Loucy (cell line): ENCODE results near the gene SMPD4.
"Not testable (repeated sequence)": the region's sequence is repeated elsewhere in the genome, so short reads cannot be mapped to it uniquely, and the experiment has no call there.

Experiments
- H2AFZ ChIP-seq: fragments of 200-600 bp; sonication (generic); 2 replicates; pipeline ENCODE4 v1.6.0; 2016; ENCODE audit warnings: antibody characterized with exemption, mild to moderate bottlenecking, low read length, moderate library complexity
- H3F3A ChIP-seq: fragments of 200-600 bp; 2 replicates; pipeline ENCODE4 v1.6.0; 2016; ENCODE audit warnings: antibody characterized with exemption, low read depth, mild to moderate bottlenecking
- H3K27me3 ChIP-seq: fragments of 200-600 bp; sonication (generic); 2 replicates; pipeline ENCODE4 v1.6.1; 2014; ENCODE audit warnings: low read length, mild to moderate bottlenecking; ENCODE audit not compliant: insufficient read depth, poor library complexity, severe bottlenecking
- H3K36me3 ChIP-seq: fragments of 200-600 bp; sonication (generic); 2 replicates; pipeline ENCODE4 v1.6.1; 2016; ENCODE audit warnings: low read length; ENCODE audit not compliant: insufficient read depth
- H3K4me1 ChIP-seq: fragments of 200-600 bp; sonication (generic); 2 replicates; pipeline ENCODE4 v1.5.1; 2014; ENCODE audit warnings: low read length, mild to moderate bottlenecking; ENCODE audit not compliant: insufficient read depth, poor library complexity, severe bottlenecking
- H3K4me2 ChIP-seq: fragments of 200-600 bp; sonication (generic); 2 replicates; pipeline ENCODE4 v1.6.0; 2014; ENCODE audit warnings: antibody characterized with exemption, low read length, low read depth, mild to moderate bottlenecking; ENCODE audit not compliant: poor library complexity, severe bottlenecking
- H3K4me3 ChIP-seq: fragments of 200-600 bp; sonication (generic); 2 replicates; pipeline ENCODE4 v1.5.1; 2014; ENCODE audit warnings: low read length, mild to moderate bottlenecking, mixed read lengths; ENCODE audit not compliant: poor library complexity, severe bottlenecking
- H3K79me2 ChIP-seq: fragments of 200-600 bp; sonication (generic); 2 replicates; pipeline ENCODE4 v1.6.1; 2014; ENCODE audit warnings: low read length; ENCODE audit not compliant: insufficient read depth
- H3K9ac ChIP-seq: fragments of 200-600 bp; sonication (generic); 2 replicates; pipeline ENCODE4 v1.6.0; 2014; ENCODE audit warnings: mild to moderate bottlenecking, low read depth, low read length, moderate library complexity; ENCODE audit not compliant: poor library complexity, severe bottlenecking
- H3K9me2 ChIP-seq: fragments of 200-600 bp; sonication (generic); replicated peaks from 2 replicates; pipeline ENCODE4 v1.6.1; 2016; ENCODE audit warnings: low read depth, low read length, mixed read lengths
- H3K9me3 ChIP-seq: fragments of 200-600 bp; sonication (generic); 2 replicates; pipeline ENCODE4 v1.6.1; 2014; ENCODE audit warnings: mild to moderate bottlenecking, antibody characterized with exemption, low read length, low read depth; ENCODE audit not compliant: insufficient read depth
- H4K20me1 ChIP-seq: fragments of 200-600 bp; sonication (generic); 2 replicates; pipeline ENCODE4 v1.6.0; 2014; ENCODE audit warnings: antibody characterized with exemption, low read length, mild to moderate bottlenecking; ENCODE audit not compliant: insufficient read depth, poor library complexity, severe bottlenecking
- CTCF ChIP-seq: fragments of 200-600 bp; sonication (generic); conservative IDR thresholded peaks from 2 replicates; pipeline ENCODE4 v1.5.1; 2014; ENCODE audit warnings: mild to moderate bottlenecking, antibody characterized with exemption, low read length
- EZH2phosphoT487 ChIP-seq: fragments of 200-600 bp; IDR thresholded peaks from 2 replicates; pipeline ENCODE4 v1.6.1; 2018; ENCODE audit warnings: antibody characterized with exemption, mild to moderate bottlenecking, moderate library complexity, borderline replicate concordance

The SMPD4 gene

GRCh38 chr2:130135692-130136541 lies 45.5 kb downstream of the SMPD4 start:
- no peaks in the 10 kb centered on the region for H3F3A ChIP-seq
- H3K4me3 ChIP-seq = no peak overlapping the region
- no peaks in the 10 kb centered on the region for H3K9me3 ChIP-seq
- H3K9me2 ChIP-seq = no peaks in the 10 kb centered on the region
- no peak overlapping the region for H2AFZ ChIP-seq
- no peaks in the 10 kb centered on the region for H3K36me3 ChIP-seq
- H3K79me2 ChIP-seq = no peaks in the 10 kb centered on the region
- no peaks in the 10 kb centered on the region for H3K4me1 ChIP-seq
- no peak overlapping the region for H3K9ac ChIP-seq
- H3K4me2 ChIP-seq = no peak overlapping the region
- H3K27me3 ChIP-seq = no peaks in the 10 kb centered on the region
- no peak for TF ChIP-seq EZH2phosphoT487
- no peak for TF ChIP-seq CTCF
- no peaks in the 10 kb centered on the region for H4K20me1 ChIP-seq

GRCh38 chr2:130129120-130129829 lies 52.1 kb downstream of the SMPD4 start, which contains the start of gene POTEF:
TSS of gene POTEF (minus strand) at chr2:130129222. CDS start at chr2:130120515, 8,707 bp downstream.
- not testable (repeated sequence) for H3K4me3 ChIP-seq, H3K9me2 ChIP-seq, H3K4me2 ChIP-seq, H4K20me1 ChIP-seq, H3K36me3 ChIP-seq, H2AFZ ChIP-seq, H3K9ac ChIP-seq, H3K27me3 ChIP-seq, H3K4me1 ChIP-seq, H3K9me3 ChIP-seq, H3K79me2 ChIP-seq, H3F3A ChIP-seq

GRCh38 chr2:130128464-130128863 lies 52.9 kb downstream of the SMPD4 start:
- not testable (repeated sequence) for H3K9me2 ChIP-seq, H3K79me2 ChIP-seq, H3K27me3 ChIP-seq, H3K4me3 ChIP-seq, H3K4me1 ChIP-seq, H3K9ac ChIP-seq, H3K4me2 ChIP-seq, H3K36me3 ChIP-seq, H2AFZ ChIP-seq, H3K9me3 ChIP-seq, H4K20me1 ChIP-seq, H3F3A ChIP-seq

GRCh38 chr2:130127726-130128125 lies 53.7 kb downstream of the SMPD4 start:
- not testable (repeated sequence) for H3K4me3 ChIP-seq

GRCh38 chr2:130120924-130121323 lies 60.5 kb downstream of the SMPD4 start:
- H4K20me1 ChIP-seq, H3F3A ChIP-seq, H3K4me2 ChIP-seq, H3K4me1 ChIP-seq, H3K9ac ChIP-seq, H3K36me3 ChIP-seq, H3K9me3 ChIP-seq, H3K4me3 ChIP-seq, H2AFZ ChIP-seq, H3K27me3 ChIP-seq, H3K79me2 ChIP-seq, H3K9me2 ChIP-seq: not testable (repeated sequence)

More at GRCh38 chr2:130127726-130128125, 53.7 kb downstream of the SMPD4 start:
- H3K4me1 ChIP-seq, H3K9me2 ChIP-seq, H3K9ac ChIP-seq, H3K4me2 ChIP-seq, H3K36me3 ChIP-seq, H2AFZ ChIP-seq, H3K27me3 ChIP-seq, H3K79me2 ChIP-seq, H4K20me1 ChIP-seq, H3K9me3 ChIP-seq, H3F3A ChIP-seq: not testable (repeated sequence)

- not testable (repeated sequence) for H3K27me3 ChIP-seq, H3K4me3 ChIP-seq, H3K4me2 ChIP-seq
These were observed 78.6 kb downstream of the SMPD4 start for GRCh38 chr2:130102597-130103363.

More at GRCh38 chr2:130102597-130103363, 78.6 kb downstream of the SMPD4 start:
- not testable (repeated sequence) for H3K9me2 ChIP-seq, H3K4me1 ChIP-seq, H4K20me1 ChIP-seq, H3K9ac ChIP-seq, H2AFZ ChIP-seq, H3F3A ChIP-seq, H3K9me3 ChIP-seq, H3K79me2 ChIP-seq, H3K36me3 ChIP-seq
